H1 (cell line): Measurements from ENCODE around the gene IL17D. TPM values are rescaled to one million over a fixed set of nuclear protein-coding genes. Genes with fewer than 3 reads are reported as not detected.

ENCODE experiments used
- RFX5 ChIP-seq: IDR thresholded peaks from 2 replicates; pipeline ENCODE4 v1.6.1; 2011; ENCODE audit warnings: low read depth, low read length, improper control_type of control experiment, borderline replicate concordance
- SIRT6 ChIP-seq: IDR thresholded peaks from one replicate; pipeline ENCODE4 v1.7.1; 2012; ENCODE audit warnings: low read length, inconsistent platforms
- polyA plus RNA-seq, 7 experiments: library from polyadenylated mRNA; depleted of rRNA in 3 of 7; stranded (reverse) in 5 of 7; unstranded in 2 of 7; fragments of >200 nt in 5 of 7; fragments of 200-250 nt in 2 of 7; gene quantifications; 1 replicate in 5 of 7; 2 replicates in 1 of 7; 4 replicates in 1 of 7; pipeline versions ENCODE4 v1.2.1 to v1.2.3, GENCODE V29; 2011 to 2013; ENCODE audit warnings: missing spikeins in 2 of 7, mixed read lengths in 2 of 7
- total RNA-seq: library from RNA; stranded (reverse); fragmentation: NEBNext Ultra II Directional; extraction: Animal tissue kit (Norgen Biotek cat#: 25700); gene quantifications from 2 replicates; pipeline ENCODE4 v1.2.1, GENCODE V29; 2021

IL17D gene
- total and polyA plus RNA-seq, 2 of the 8 experiments (the other 6 are each of a cell fraction or from before 2014, with no cell fraction given) = 0.56 to 0.59 TPM

GRCh38 chr13:20717581-20718542, 14.4 kb downstream of the IL17D start (continued):
- TF ChIP-seq RFX5 (no peak), SIRT6 (no peak)
- TF ChIP-seq, all 59 proteins: peak for 0
